Glomerular endothelial cell (primary cell): Measurements from ENCODE around the gene CHIC1. TPM values are rescaled to one million over a fixed set of nuclear protein-coding genes. Genes with fewer than 3 reads are reported as not detected.
"Not testable (repeated sequence)": the region's sequence is repeated elsewhere in the genome, so short reads cannot be mapped to it uniquely, and the experiment has no call there.

Experiments used
- DNase-seq: peaks from one replicate; pipeline ENCODE4 v3.0.0-alpha.2; 2011; ENCODE audit warnings: low read depth, low spot score; ENCODE audit errors: extremely low read depth
- total RNA-seq: library from RNA; depleted of rRNA; stranded (reverse); fragments of >200 nt; gene quantifications from 2 replicates; pipeline ENCODE4 v1.2.3, GENCODE V29; 2015

CHIC1 gene
- 9.5 and 15.6 TPM in 2 replicates for total RNA-seq

DNA sequence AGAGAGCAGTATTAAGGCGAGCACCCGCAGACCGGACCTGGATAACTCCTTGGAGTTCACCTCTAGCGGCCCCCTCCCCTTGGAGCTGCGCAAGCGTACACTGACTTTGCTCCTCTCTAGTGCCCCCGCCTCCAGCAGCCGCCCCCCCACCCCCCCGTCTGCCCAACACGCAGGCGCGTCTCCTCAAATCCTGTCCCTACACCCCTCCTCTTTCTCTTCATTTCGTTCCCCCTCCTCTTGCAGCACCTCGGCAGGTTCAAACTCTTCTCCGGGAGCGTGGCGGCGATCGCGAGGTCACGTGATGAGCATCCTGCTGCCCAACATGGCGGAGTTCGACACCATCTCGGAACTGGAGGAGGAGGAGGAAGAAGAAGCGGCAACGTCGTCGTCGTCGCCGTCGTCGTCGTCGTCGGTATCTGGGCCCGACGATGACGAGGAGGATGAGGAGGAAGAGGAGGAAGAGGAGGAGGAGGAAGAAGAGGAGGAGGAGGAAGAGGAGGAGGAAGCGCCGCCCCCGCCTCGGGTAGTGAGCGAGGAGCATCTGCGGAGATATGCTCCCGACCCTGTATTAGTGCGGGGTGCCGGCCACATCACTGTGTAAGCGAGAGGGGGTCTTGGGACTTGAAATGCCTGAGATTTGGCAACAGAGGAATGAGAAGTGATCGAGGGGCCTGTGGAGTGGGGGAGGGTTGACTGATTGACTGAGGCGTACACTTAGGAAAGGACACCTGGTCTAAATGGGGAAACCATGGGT is at the start of gene CHIC1:
TSS of gene CHIC1 (plus strand) at position 214 of the 754 bp plus-strand sequence. CDS start at position 302, 88 bp downstream.
- DNase-seq = no peak

GRCh38 chrX:73522823-73523222 is 40.2 kb upstream of the CHIC1 start:
- not testable (repeated sequence) for DNase-seq

GRCh38 chrX:73524906-73525305 is 38.1 kb upstream of the CHIC1 start:
- no peak for DNase-seq

- no peak for DNase-seq
These were observed 36.9 kb upstream of the CHIC1 start for GRCh38 chrX:73525928-73526690.

GRCh38 chrX:73531655-73532054 is 31.3 kb upstream of the CHIC1 start:
- DNase-seq = not testable (repeated sequence)

DNA sequence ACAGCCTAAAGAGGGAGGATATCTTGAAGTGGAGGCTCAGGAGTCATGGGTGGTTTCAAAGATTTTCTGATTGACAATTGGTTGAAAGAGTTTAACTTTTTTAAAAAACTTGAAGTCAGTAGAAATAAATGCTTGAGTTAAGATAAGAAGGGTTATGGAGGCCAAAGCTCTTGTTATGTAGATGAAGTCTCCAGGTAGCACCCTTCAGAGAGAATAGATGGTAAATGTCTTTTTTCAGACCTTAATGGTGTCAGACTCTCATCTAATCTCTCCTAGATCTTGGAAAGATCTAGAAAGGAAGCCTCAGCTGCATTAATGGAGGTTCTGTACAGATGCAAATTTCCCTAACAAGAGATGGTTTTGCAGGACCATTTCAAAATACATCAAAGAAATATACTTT is 6.8 kb upstream of the CHIC1 start:
- DNase-seq = no peak

DNA sequence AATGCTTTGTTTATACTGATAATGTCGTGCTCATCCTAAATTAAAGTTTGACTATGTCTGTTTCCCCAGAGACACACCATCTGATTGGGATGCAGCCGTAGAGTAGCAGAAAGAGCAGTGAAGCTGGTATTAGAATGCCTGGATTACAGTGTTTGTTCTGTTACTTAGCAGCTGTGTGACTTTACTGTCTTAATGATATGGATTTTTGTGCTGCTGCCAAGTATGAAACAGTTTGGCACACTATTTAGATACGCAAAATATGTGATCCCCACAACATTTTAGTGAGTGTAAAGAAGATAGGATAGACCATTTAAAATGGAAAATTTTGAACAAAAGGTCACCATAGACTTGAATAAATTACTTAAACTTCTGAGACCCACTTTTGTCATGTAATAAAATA is 1.2 kb upstream of the CHIC1 start:
- no peak for DNase-seq

DNA sequence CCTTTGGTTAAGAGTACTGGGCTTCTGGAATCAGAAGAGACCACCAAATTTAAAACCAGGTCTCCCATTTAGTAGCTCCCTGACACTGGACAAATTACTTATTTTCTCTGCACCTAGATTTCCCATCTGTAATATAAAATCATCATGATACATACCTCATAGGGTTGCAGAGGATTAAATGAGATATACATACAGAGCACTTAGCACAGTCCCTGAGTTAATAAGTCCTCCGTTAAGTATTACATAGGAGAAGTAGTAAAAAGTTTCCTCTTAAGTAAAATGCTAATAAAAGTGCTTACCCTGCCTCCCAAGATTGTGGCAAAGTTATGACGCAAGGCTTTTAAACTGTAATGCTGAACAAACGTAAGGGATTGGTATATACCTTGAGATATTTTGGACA is 539 bp upstream of the CHIC1 start:
- DNase-seq = no peak

- no peak for DNase-seq
These were observed 706 bp downstream of the CHIC1 start for GRCh38 chrX:73563738-73564068.

- DNase-seq = peak; percentile 77
These were observed 14.4 kb downstream of the CHIC1 start for GRCh38 chrX:73577361-73577760.

DNA sequence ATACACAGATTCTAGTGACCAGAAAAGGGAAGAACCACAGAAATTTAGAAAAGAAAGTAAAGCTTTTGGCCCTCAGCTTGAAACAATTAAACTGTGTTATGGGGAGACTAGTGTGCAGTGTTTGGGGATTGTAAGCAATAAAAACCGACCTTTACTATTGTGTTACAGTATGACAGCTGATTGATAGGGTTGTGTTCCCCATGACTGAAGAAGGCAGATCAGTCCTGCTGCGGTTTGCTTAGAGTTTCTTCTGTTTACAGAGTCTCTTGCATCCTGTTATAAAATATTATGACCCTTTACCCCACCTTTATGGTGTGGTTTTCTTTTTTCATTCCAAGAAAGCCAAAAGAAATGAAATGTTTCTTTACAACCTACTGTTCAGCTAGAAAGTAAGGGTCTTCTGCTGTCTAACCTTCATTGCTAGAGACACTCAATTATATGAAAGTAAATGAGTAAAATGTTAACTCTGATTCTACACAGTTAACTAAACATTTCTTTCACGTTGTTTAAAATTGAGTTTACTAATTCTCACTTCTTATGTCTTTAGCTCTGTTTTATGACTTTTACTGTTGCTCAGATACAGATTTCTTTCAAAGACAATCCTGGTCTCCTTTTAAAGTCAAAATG is 18.1 kb downstream of the CHIC1 start:
- no peak for DNase-seq

- DNase-seq = not testable (repeated sequence)
These were observed 34.8 kb downstream of the CHIC1 start for GRCh38 chrX:73597758-73598157.

GRCh38 chrX:73615022-73615421 is 52.0 kb downstream of the CHIC1 start:
- no peak for DNase-seq

DNA sequence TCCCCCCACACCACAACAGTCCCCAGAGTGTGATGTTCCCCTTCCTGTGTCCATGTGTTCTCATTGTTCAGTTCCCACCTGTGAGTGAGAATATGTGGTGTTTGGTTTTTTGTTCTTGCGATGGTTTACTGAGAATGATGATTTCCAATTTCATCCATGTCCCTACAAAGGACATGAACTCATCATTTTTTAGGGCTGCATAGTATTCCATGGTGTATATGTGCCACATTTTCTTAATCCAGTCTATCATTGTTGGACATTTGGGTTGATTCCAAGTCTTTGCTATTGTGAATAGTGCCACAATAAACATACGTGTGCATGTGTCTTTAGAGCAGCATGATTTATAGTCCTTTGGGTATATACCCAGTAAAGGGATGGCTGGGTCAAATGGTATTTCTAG is 78.7 kb downstream of the CHIC1 start:
- DNase-seq = not testable (repeated sequence)

GRCh38 chrX:73647212-73647611 is 84.2 kb downstream of the CHIC1 start:
- DNase-seq = no peak

DNA sequence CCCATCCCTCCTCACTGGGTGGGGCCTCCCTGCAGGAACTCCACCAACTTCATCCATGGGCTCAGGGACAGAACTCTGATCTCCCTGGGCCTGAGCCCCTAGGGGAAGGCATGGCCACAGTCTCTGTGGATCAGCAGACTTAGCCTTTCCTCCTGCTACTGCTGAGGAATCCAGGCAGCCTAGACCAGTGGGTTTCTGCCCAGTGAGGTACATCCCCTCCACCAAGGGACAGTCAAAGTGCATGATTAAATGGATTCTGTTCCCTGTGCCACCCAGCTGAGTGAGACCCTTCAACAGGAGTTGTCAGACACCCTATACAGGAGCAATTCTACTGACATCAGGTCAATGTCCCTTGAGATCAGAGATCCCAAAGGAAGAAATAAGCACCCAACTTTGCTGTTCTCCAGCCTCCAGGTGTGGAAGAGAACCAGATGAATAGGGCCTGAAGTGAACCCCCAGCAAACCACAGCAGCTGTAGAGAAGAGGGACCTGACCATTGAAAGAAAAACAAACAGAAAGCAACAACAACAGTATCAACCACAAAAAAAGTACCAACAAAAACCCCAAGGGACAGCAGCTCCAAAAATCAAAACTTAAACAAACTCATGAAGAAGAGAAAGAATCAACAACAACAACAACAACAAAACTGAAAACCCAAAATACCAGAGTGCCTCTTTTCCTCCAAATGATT is 84.8 kb downstream of the CHIC1 start:
- no peak for DNase-seq

GRCh38 chrX:73661322-73661721 is 98.3 kb downstream of the CHIC1 start:
- not testable (repeated sequence) for DNase-seq

DNA sequence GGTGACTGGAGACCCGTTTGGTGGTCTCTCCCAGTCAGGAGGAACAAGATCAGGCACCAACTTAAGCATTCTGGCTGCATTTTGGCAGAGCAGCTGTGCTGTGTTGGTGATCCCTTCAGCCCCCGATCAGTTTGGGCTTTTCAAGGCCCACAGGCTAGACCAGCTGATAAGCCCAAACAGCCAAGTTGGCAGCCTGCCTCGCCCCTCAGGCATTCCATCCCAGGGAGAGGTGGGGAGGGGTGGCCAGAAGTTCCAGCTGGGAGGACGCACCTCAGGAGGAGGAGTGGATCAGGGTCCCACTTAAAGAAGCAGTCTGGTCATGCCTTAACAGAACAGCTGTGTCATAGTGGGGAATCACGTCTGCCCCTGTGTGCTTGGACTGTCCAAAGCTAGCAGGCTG is 105.8 kb downstream of the CHIC1 start:
- DNase-seq = no peak

DNA sequence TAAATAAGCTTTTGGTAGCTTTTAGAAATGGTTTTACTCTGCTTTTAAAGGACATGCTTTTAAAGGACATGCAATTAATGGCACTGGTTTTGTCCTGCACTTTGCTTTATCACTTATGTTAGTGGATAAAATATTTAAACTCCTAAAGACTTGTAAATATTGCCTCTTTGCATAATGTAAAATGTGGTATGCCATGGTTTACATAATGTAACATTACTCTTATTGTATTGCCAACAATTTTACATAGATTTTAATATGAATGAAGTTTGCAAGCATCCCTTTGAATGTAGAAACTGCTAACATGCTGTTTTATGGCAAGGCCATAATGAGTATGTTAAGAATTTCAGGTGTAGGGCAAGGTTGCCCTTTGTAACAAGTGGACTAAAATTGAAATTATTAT is 118.4 kb downstream of the CHIC1 start:
- DNase-seq = no peak

- no peak for DNase-seq
These were observed 120.4 kb downstream of the CHIC1 start for GRCh38 chrX:73683236-73683859.

DNA sequence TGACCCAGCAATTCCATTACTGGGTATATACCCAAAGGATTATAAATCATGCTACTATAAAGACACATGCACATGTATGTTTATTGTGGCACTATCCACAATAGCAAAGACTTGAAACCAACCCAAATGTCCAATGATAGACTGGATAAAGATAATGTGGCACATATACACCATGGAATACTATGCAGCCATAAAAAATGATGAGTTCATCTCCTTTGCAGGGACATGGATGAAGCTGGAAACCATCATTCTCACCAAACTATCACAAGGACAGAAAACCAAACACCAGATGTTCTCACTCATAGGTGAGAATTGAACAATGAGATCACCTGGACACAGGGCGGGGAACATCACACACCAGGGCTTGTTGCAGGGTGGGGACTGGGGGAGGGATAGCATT is 144.0 kb downstream of the CHIC1 start:
- not testable (repeated sequence) for DNase-seq
